A549 (cell line): ENCODE data around the gene ZFP92. TPM values are rescaled to one million over a fixed set of nuclear protein-coding genes. Genes with fewer than 3 reads are reported as not detected.

ENCODE experiments used
- ATAC-seq, 2 experiments: fragments of 200-7000 bp in 1 of 2; fragments of >200 bp in 1 of 2; cut with Nextera tagmentation in 1 of 2; cut with Tn5 transposase in 1 of 2; 3 replicates each; pipeline versions ENCODE4 v1.8.0 to v1.9.1; 2018 to 2020; ENCODE audit warnings: mild to moderate bottlenecking in 1 of 2, moderate library complexity in 1 of 2
- CTCF ChIA-PET: fragments of 300-600 bp; sonication (Branson Sonifier 250); formaldehyde crosslinking; extraction: SDS; loops from one replicate; lab custom pipeline; 2021; ENCODE audit warnings: antibody characterized with exemption, inconsistent platforms; lab: Yijun Ruan, JAX
- POLR2A ChIA-PET: fragments of 350-600 bp; formaldehyde crosslinking; extraction: SDS; loops from one replicate; lab custom pipeline; 2021; ENCODE audit warnings: antibody characterized with exemption, inconsistent platforms; lab: Yijun Ruan, JAX
- DNase-seq, 2 experiments: peaks; one replicate each; pipeline versions ENCODE4 v3.0.0 to v3.0.0-alpha.2; 2011 to 2016; ENCODE audit warnings: low read depth in 1 of 2, low spot score in 1 of 2
- FAIRE-seq: peaks from 2 replicates; lab custom pipeline; 2011; peaks lifted over from hg19 to GRCh38; lab: Jason Lieb, UNC
- H3K27ac ChIP-seq, 2 experiments: fragments of >200 bp; sonication (Bioruptor Twin); formaldehyde crosslinking; 3 replicates each; pipeline ENCODE4 v1.5.1; 2016 to 2017
- H3K4me1 ChIP-seq: fragments of >200 bp; sonication (Bioruptor Twin); formaldehyde crosslinking; 3 replicates; pipeline ENCODE4 v1.6.1; 2016
- H3K4me2 ChIP-seq: fragments of >200 bp; sonication (Bioruptor Twin); formaldehyde crosslinking; 3 replicates; pipeline ENCODE4 v1.6.1; 2016
- H3K4me3 ChIP-seq: fragments of >200 bp; sonication (Bioruptor Twin); formaldehyde crosslinking; 3 replicates; pipeline ENCODE4 v1.5.1; 2016
- H3K9me3 ChIP-seq: fragments of >200 bp; sonication (Bioruptor Twin); formaldehyde crosslinking; 3 replicates; pipeline ENCODE4 v1.6.1; 2016
- BHLHE40 ChIP-seq: IDR thresholded peaks from 2 replicates; pipeline ENCODE4 v1.6.1; 2012; ENCODE audit warnings: low read depth, low read length, inconsistent platforms
- CBX2 ChIP-seq: fragments of 200-600 bp; sonication (generic); IDR thresholded peaks from 2 replicates; pipeline ENCODE4 v1.6.1; 2016; ENCODE audit warnings: low read depth, mild to moderate bottlenecking, borderline replicate concordance
- CBX8 ChIP-seq: fragments of 200-600 bp; sonication (generic); IDR thresholded peaks from 2 replicates; pipeline ENCODE4 v1.6.1; 2016
- EHF ChIP-seq: fragments of 250-450 bp; sonication (Bioruptor Pico); IDR thresholded peaks from 2 replicates; pipeline ENCODE4 v1.5.0; 2020; ENCODE audit warnings: mild to moderate bottlenecking
- ESRRA ChIP-seq: fragments of 150-350 bp; IDR thresholded peaks from 2 replicates; pipeline ENCODE4 v1.6.1; 2014; ENCODE audit warnings: mild to moderate bottlenecking, low read length, borderline replicate concordance
- FOSL2 ChIP-seq, 2 experiments: fragments of 450-650 bp in 1 of 2; fragments of >200 bp in 1 of 2; sonication (Bioruptor Twin) in 1 of 2; formaldehyde crosslinking; IDR thresholded peaks; 2 replicates each; pipeline versions ENCODE4 v1.5.0 to v1.6.1; 2016 to 2020; ENCODE audit warnings: mild to moderate bottlenecking in 1 of 2, moderate library complexity in 1 of 2
- GATA3 ChIP-seq: IDR thresholded peaks from 2 replicates; pipeline ENCODE4 v1.6.1; 2012; ENCODE audit warnings: borderline replicate concordance
- HOXB13 ChIP-seq: fragments of 250-450 bp; sonication (Bioruptor Pico); IDR thresholded peaks from 2 replicates; pipeline ENCODE4 v1.5.0; 2020; ENCODE audit warnings: low read depth, mild to moderate bottlenecking, moderate library complexity
- MYC ChIP-seq: IDR thresholded peaks from 2 replicates; pipeline ENCODE4 v1.6.1; 2012; ENCODE audit warnings: mild to moderate bottlenecking, inconsistent platforms, low read length, improper control_type of control experiment, borderline replicate concordance
- NPAS2 ChIP-seq: fragments of 250-450 bp; sonication (Bioruptor Pico); IDR thresholded peaks from 2 replicates; pipeline ENCODE4 v1.8.0; 2022; ENCODE audit warnings: mild to moderate bottlenecking, moderate library complexity, borderline replicate concordance
- PHF8 ChIP-seq: fragments of 200-600 bp; sonication (generic); IDR thresholded peaks from 2 replicates; pipeline ENCODE4 v1.6.1; 2016; ENCODE audit warnings: low read depth, mild to moderate bottlenecking, antibody characterized with exemption, moderate library complexity, borderline replicate concordance
- RAD21 ChIP-seq, 2 experiments: fragments of >200 bp in 1 of 2; sonication (Bioruptor Twin) in 1 of 2; formaldehyde crosslinking in 1 of 2; IDR thresholded peaks in 1 of 2; conservative IDR thresholded peaks in 1 of 2; 2 replicates in 1 of 2; 3 replicates in 1 of 2; pipeline ENCODE4 v1.6.1; 2012 to 2018; ENCODE audit warnings: inconsistent platforms in 1 of 2
- RCOR1 ChIP-seq: fragments of 150-350 bp; IDR thresholded peaks from 2 replicates; pipeline ENCODE4 v1.6.1; 2014; ENCODE audit warnings: antibody characterized with exemption, low read length, low read depth
- RNF2 ChIP-seq: fragments of 200-600 bp; sonication (generic); IDR thresholded peaks from 2 replicates; pipeline ENCODE4 v1.6.1; 2016; ENCODE audit warnings: low read depth, mild to moderate bottlenecking, antibody characterized with exemption, moderate library complexity, borderline replicate concordance
- SMC3 ChIP-seq: fragments of >200 bp; sonication (Bioruptor Twin); formaldehyde crosslinking; IDR thresholded peaks from 3 replicates; pipeline ENCODE4 v1.6.1; 2018; ENCODE audit warnings: inconsistent platforms
- SREBF2 ChIP-seq: fragments of 450-650 bp; IDR thresholded peaks from 2 replicates; pipeline ENCODE4 v1.6.1; 2014; ENCODE audit warnings: mild to moderate bottlenecking, moderate library complexity
- TFCP2L1 ChIP-seq: fragments of 250-450 bp; sonication (Bioruptor Pico); IDR thresholded peaks from 2 replicates; pipeline ENCODE4 v1.5.0; 2021; ENCODE audit warnings: mild to moderate bottlenecking
- ZC3H11A ChIP-seq: fragments of 450-650 bp; IDR thresholded peaks from 2 replicates; pipeline ENCODE4 v1.6.1; 2014; ENCODE audit warnings: antibody characterized with exemption, mild to moderate bottlenecking
- ZFP36 ChIP-seq: fragments of 450-650 bp; IDR thresholded peaks from 2 replicates; pipeline ENCODE4 v1.6.1; 2014; ENCODE audit warnings: borderline replicate concordance; ENCODE audit not compliant: partially characterized antibody
- ZNF302 ChIP-seq: fragments of 250-450 bp; sonication (Bioruptor Pico); IDR thresholded peaks from 2 replicates; pipeline ENCODE4 v1.9.0; 2021; ENCODE audit warnings: inconsistent platforms, mild to moderate bottlenecking, moderate library complexity
- WGBS: methylation state at CpG from one replicate; pipeline ENCODE4 v1.1.6; 2017; ENCODE audit errors: missing lambda C conversion rate; 5-methylcytosine and 5-hydroxymethylcytosine counted together
- polyA plus RNA-seq, 4 experiments: library from polyadenylated mRNA; depleted of rRNA in 3 of 4; stranded (reverse); fragments of >200 nt; fragmentation: RNase III in 1 of 4; extraction: RNeasy Plus Mini Kit Qiagen cat#74134 plus additional on column Dnase treatment in 1 of 4; gene quantifications; 2 replicates in 3 of 4; 3 replicates in 1 of 4; pipeline ENCODE4 v1.2.3, GENCODE V29; 2011 to 2017
- TF ChIP-seq, protein P1 (sequence below): IDR thresholded peaks from 2 replicates; pipeline ENCODE4 v1.6.1; 2012
- TF ChIP-seq, protein P2 (sequence below): IDR thresholded peaks from 2 replicates; pipeline ENCODE4 v1.6.1; 2012
- TF ChIP-seq, protein P3 (sequence below): IDR thresholded peaks from 2 replicates; pipeline ENCODE4 v1.6.1; 2012; ENCODE audit warnings: low read depth, borderline replicate concordance
- TF ChIP-seq, protein P4 (sequence below): fragments of >200 bp; sonication (Bioruptor Twin); formaldehyde crosslinking; IDR thresholded peaks from 3 replicates; pipeline ENCODE4 v1.5.1; 2016

The ZFP92 gene
- polyA plus RNA-seq, 2 of the 4 experiments (the other 2 are of a cell fraction), result 0.47 to 0.70 TPM

DNA sequence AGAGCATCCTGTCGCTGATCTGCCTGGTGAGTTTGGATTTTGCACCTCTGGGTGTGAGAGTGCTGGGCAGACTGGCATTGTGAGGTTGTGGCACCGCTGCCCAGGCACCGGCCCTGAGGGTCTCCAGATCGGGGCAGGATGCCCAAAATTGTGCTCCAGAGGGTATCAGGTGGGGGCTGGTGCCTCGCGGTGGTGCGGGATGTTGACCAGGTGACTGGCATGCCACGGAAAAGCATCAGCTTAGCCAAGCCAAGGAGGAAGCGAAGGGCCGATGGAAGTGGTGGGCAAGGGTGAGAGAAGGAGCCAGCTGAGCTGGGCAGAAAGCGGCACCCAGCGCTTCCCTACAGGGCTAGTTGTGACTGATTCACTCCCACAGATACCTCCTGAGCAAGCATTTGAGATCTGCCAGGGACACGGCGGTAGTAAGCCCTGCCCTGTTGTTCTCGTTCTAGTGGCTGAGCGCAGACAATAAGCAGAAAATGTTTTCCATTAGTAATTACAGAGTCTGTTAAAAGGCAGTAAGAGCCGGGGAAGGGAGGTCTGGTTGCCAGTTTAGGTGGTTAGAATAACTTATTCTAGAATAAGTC, 809 bp downstream of the ZFP92 start:
- 84% methylated on average over 12 of the region's 17 CpGs for WGBS
- ATAC-seq, result no peak; a peak in 1 of 6 replicates
- Histone ChIP-seq H3K27ac (peak overlapping the region in 1 of 2 experiments; percentile 81; a peak in 4 of 6 replicates), H3K4me3 (peak overlapping the region; percentile 50), H3K4me2 (peak overlapping the region; percentile 80), H3K9me3 (no peaks in the 10 kb centered on the region), H3K4me1 (no peaks in the 10 kb centered on the region)
- CTCF ChIA-PET, result interaction anchor here (1.3 kb wide), 1 partner anchor 379 kb away, joined by 4 read pairs; no protein-coding TSS in a partner anchor
- POLR2A ChIA-PET, result no interaction called here
- DNase-seq, result no peak
- FAIRE-seq, result no peak
- TF ChIP-seq CBX8 (no peak), TFCP2L1 (CRISPR knock-in tag) (no peak), RNF2 (no peak), CBX2 (no peak), ZFP36 (no peak), EHF (CRISPR knock-in tag) (no peak), RCOR1 (no peak), SREBF2 (no peak), FOSL2 (IDR thresholded peaks at IDR 0.05) (no peak), FOSL2 (CRISPR knock-in tag; IDR thresholded peaks at IDR 0.05) (no peak), SMC3 (no peak), ZC3H11A (no peak), HOXB13 (CRISPR knock-in tag) (no peak), PHF8 (no peak), ZNF302 (CRISPR knock-in tag) (no peak), GATA3 (no peak), MYC (no peak)
- TF ChIP-seq, protein P1, sequence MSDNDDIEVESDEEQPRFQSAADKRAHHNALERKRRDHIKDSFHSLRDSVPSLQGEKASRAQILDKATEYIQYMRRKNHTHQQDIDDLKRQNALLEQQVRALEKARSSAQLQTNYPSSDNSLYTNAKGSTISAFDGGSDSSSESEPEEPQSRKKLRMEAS, result no peak
- TF ChIP-seq, protein P2, sequence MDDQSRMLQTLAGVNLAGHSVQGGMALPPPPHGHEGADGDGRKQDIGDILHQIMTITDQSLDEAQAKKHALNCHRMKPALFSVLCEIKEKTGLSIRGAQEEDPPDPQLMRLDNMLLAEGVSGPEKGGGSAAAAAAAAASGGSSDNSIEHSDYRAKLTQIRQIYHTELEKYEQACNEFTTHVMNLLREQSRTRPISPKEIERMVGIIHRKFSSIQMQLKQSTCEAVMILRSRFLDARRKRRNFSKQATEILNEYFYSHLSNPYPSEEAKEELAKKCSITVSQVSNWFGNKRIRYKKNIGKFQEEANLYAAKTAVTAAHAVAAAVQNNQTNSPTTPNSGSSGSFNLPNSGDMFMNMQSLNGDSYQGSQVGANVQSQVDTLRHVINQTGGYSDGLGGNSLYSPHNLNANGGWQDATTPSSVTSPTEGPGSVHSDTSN, result no peak
- TF ChIP-seq, protein P3, sequence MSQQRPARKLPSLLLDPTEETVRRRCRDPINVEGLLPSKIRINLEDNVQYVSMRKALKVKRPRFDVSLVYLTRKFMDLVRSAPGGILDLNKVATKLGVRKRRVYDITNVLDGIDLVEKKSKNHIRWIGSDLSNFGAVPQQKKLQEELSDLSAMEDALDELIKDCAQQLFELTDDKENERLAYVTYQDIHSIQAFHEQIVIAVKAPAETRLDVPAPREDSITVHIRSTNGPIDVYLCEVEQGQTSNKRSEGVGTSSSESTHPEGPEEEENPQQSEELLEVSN, result no peak

DNA sequence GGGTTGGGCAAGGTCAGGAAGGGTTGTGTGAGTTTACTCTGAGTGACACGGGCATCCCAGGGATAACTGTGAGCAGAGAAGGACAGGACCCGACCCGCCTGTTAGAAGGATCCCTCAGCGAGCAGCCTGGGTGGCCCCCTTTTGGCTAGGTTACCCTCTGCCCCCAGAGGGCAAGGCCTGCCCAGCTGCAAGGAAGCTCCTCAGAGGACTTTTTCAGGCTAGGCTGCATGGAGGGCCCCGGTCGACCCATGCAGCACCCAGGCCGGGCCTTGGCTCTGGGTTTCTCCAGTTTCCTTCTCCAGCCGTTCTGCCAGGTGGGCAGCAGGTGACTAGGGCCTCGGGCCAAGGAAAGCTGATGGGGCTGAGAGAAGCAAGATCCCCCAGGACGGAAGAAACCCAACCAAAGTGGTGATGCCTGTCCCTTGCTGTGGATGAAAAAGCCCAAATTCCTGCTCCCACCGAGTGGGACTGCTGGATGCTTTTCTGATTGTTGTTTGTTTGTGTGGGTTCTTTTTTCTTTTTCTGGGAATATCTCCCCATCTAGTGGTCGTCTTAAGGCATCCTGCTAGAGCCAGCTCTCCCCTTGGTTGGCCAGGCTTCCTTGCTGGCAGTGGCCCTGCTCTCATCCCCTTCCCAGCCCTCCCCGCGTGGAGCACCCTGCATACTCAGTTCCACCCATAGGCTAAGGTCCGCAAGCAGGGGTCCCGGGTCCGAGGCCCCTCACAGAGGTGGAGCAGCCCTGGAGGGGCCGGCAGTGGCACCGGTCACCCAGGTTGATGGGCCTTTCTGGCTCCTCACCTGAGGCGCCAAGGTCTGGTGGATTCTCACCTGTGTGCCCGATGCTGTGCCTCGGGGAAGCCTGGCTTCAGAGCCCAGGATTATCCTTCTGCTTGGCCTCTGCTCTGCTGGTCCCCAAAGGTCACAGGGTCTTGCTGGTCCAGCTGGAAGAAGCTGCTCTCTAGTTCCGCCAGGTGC, 1.8 kb downstream of the ZFP92 start:
- 60% methylated on average over 12 of the region's 23 CpGs for WGBS
- ChIA-PET POLR2A (no interaction called here), CTCF (interaction anchor here (1.0 to 1.7 kb wide), 4 partner anchors 26 to 380 kb away, joined by 3 to 5 read pairs (median 4); no protein-coding TSS in a partner anchor)
- Histone ChIP-seq H3K4me1 (no peaks in the 10 kb centered on the region), H3K4me2 (no peak overlapping the region), H3K9me3 (no peaks in the 10 kb centered on the region), H3K27ac (no peak overlapping the region), H3K4me3 (no peak overlapping the region)
- FAIRE-seq (peak; percentile 39), ATAC-seq (peak in 1 of 2 experiments; percentile 49; a peak in 3 of 6 replicates), DNase-seq (peak in 1 of 2 experiments; percentile 9)
- TF ChIP-seq, protein P2, result no peak
- TF ChIP-seq, protein P4, sequence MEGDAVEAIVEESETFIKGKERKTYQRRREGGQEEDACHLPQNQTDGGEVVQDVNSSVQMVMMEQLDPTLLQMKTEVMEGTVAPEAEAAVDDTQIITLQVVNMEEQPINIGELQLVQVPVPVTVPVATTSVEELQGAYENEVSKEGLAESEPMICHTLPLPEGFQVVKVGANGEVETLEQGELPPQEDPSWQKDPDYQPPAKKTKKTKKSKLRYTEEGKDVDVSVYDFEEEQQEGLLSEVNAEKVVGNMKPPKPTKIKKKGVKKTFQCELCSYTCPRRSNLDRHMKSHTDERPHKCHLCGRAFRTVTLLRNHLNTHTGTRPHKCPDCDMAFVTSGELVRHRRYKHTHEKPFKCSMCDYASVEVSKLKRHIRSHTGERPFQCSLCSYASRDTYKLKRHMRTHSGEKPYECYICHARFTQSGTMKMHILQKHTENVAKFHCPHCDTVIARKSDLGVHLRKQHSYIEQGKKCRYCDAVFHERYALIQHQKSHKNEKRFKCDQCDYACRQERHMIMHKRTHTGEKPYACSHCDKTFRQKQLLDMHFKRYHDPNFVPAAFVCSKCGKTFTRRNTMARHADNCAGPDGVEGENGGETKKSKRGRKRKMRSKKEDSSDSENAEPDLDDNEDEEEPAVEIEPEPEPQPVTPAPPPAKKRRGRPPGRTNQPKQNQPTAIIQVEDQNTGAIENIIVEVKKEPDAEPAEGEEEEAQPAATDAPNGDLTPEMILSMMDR, result 0 out of 3 replicates have a peak, but pooled peaks have one; percentile 12
- TF ChIP-seq, protein P3, result no peak
- no peak for TF ChIP-seq NPAS2 (CRISPR knock-in tag)
- peak in 1 of 2 experiments; percentile 30; a peak in 1 of 5 replicates for TF ChIP-seq RAD21 (conservative IDR thresholded peaks at IDR 0.05 in 1 of 2, IDR thresholded peaks at IDR 0.05 in 1 of 2)
- no peak for TF ChIP-seq ZFP36
- TF ChIP-seq BHLHE40, result no peak
- TF ChIP-seq ESRRA, result no peak
